GM18907 (cell line): ENCODE results near the gene VAC14.

Experiments used
- ATAC-seq: cut with Tn5 transposase; IDR thresholded peaks from one replicate; pipeline ENCODE4 v1.9.1; 2021; ENCODE audit warnings: mild to moderate bottlenecking, moderate library complexity; ENCODE audit not compliant: unreplicated experiment

VAC14 gene

DNA sequence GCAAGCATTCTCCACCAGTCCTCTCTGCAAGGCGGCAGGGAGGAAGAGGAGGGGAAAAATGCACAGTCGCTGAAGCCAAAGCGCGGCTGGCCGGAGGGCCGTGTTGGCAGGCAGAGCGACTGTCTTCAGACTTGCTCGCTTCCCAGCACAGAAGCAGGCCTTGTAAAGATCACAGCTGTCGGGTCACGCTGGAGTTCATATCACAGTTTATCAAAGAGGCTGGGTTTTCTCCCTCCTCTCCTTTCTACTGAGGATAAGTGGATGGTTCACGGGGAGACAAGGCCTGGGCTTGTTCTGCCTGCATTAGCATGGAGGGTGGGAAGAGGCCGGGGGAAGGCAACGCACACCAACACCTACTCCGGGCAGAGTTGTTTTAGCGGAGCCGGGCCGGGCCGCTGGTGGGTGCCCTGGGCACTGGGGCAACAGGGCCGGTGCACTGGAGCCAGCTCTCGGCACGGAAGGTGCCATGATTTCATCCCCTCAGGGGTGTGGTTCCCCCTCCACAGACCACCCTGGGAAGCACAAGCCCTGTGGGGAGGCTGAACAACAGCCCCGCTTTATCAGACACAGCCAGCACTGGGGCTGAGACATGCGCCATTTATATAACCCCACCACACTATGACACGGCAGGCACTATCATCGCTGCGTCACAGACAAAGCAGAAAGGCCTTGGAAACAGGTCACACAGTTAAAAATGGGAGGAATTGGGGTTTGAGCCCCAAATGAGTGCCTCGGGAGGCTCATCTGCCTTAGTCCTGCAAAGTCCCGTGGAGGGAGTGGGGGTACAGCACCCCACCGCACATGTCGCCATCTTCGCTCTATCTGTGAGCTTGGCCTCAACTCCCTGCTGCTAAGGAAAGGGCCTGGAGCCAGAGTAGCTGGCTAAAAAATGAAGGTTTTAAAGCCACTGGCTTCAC is 74.8 kb downstream of the VAC14 start:
- no peak for ATAC-seq

DNA sequence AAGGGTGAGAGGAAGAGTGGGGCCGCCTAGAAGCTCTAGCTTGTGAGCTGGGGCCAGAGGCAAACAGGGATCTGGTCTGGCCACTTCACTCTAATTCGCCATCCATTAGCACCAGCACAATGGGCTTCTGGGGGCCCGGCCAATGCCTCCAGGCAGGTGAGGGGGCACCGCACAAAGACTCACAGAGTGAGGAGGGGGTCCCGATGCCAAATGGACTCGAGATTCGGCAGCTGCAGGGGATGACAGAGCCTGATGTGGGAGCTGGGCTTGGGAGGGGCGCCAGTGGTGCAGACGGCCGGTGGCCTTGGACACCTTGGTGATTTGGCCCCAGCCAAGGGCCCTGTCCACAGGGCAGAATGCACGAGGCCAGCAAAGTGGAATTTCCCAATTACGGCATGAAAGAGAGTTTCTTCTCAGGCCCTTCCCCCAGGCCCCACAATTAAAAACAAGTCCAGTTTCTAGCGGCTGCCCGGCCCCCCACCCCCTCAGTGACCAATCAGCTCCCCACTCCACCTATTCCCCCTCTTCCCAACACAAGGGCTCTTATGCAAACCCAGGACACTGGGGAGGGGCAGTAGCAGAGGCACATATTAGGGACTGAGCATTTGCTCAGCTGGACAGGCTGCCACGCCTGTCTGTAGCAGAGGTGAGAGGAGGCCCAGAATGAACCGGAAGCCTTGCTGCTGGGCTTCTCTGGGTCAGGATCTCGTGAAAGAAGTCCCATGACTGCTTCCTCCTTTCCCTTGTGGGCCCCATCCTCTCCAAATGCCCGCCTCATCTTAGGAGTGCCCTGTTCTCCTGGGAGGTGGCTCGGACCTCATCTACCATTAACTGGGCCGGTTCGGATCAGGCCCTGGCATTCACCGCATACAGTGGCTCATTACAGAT is 75.7 kb downstream of the VAC14 start:
- no peak for ATAC-seq

DNA sequence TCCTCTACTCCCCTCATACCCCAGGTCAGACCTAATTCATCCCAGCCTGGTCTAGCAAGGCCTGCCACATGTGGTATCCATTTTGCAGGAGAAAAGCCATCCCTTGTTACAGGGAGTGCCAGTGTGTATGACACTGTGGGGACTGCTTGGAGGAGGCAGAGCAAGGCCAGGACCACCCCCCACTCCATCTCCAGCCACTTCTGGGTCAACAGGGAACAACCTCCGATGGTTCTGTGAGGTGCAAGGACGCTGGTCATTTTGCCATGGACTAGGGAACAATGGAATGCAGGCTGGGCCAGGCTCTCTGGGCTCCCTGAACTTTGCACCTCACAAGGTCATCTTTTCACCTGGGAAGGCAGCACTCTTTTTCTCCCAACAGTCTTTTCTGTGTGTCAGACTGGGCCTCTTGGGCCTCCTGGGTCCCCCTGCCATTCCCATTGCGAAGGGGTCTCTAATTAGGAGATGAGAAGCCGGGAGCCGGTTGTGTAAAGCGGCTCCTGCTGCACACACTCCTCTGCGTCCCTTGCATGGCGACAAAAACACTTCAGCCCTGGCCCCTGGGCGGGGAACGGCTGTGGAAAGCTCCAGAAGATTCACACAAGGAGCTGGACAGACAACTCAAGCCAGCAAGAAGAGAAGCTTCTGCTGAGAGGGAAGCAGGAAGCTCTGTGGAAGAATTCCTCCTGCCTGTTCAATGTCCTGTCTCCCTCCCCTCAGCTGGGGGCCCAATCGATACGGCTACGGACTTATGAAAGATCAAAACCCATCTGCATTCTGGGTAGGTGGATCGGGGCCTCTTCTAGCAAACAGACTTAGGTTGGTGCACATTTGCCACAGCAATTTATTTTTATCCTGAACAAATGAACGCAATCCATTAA is 76.6 kb downstream of the VAC14 start:
- ATAC-seq: no peak

DNA sequence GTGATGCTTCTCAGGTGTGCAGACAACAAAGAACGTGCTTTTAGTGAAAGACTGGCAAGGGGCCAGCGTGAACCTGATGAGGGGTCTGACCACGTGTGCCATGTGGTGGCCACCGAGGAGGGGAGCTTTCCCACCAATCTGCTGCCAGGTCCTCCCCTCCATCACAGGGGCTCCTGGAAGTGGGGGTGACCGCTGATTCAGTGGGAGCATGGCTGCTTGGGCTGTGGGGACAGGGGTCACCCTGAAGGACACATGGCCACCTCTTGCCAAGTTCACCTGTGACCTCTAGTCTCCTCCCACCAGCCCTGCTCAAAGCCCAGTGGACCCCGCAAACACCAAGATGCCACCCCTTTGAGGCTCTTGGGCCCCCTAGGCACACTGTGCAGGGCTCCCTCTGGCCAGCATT is 77.2 kb downstream of the VAC14 start:
- no peak for ATAC-seq

DNA sequence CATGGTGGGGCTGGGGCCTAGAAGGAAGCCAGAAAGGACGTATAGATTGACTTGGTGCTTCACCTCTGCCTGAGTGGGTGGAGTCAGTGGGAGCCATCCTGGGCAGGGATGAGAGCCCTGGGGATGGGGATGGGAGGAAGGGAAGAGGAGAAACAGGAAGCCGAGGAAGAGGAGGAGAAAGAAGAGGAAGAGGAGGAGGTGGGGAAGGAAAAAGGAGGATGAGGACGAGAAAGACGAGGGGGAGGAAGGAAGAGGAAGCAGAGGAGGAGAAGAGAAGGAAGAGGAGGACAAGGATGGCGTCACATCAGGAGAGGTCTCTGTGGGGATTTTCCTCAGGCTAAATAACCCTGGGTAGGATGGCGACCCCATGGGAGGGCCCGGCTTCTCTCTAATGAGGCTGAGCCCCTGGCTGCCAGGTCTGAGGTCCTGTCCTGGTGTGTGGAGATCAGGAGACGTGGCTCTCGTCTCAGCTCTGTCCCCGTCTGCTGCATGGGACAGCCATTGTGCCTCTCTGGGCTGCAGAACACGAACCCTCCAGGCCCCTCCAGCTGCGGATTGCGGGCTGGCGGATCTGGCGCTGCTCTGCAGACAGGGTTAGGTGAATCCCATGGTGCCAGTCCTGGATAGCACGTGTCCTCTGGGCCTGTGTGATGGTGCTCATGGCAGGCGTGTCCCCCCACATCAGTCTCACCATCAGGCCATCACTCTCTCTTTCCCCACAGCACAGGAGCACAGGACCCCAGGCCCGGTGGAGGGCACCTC is 79.6 kb downstream of the VAC14 start:
- no peak for ATAC-seq

DNA sequence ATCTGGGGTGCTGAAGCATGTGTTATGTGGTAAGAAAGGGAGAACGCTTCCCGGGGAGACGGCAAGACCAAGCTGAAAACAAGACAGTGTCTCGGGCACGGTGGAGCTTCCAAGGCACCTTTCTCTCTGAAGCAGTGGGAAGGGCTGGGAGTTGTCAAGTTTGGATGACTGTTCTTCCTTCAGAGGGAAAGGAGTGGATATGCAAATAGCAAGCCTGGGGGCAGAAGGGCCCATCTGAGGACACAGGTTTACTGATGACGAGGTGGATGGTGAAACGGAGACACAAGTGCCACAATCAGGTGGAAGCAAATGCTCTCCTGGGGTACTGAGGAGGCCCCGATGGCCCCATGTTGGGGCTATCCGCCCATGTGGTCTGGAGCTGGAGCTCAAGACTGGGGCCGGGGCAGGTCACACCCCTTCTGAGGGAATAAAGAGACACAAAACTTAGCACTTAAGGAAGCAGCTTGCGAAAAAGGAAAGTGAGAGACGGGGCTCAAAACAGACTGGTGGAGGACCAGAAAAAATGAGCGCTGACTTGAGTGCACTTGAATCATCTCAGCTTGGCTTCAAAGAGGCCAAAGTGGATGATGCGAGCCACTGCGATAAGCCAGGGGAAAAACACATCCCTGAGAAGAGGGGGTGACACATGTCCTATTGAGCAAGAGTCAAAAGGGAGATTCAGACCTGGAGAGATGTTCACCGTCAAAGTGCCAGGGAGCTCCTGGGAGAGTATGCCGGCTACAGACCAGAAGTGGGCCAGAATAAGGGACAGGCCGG is 80.3 kb downstream of the VAC14 start:
- ATAC-seq: no peak

DNA sequence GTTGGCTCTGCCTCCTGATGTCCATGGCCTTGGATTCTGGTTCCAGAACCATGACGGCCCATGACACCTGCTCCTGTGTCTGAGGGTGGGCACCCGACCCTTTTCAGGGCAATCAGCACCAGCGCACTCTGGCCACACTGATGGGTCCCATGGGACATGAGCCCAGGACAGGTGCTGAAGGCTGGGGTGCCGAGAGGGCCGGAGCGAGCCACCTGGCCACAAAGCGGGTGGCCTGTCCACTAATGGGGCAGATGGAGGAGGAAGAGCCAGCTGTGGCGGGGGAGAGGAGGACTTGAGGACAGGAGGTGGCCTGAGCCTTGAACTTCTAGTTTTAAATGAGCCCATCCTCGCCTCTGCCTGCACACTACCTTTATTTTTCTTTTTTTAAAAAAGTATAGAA is 83.9 kb downstream of the VAC14 start:
- ATAC-seq: no peak

DNA sequence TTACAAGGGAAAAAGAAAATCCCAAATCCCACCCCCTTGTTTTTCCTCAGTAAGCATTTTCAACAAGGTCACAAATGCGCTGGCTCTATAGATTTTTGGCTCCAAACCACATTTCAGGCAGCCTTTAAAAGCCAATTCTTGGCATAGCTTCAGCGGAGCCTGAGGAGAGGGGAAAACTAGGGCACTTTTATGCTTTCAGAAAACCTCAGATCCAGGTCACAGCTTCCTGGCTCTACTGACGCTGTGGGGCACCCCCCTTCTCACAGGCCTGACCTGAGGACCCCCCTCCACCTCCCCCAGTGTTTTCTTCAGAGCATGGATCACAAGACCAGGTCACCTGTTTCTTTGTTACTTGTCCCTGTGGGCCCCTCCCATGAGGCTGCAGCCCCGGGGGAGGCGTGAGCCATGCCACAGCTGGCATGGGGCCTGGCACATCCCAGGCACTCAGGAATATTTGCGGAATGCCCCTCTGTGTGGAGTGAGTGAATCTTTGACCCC is 85.0 kb downstream of the VAC14 start:
- no peak for ATAC-seq

DNA sequence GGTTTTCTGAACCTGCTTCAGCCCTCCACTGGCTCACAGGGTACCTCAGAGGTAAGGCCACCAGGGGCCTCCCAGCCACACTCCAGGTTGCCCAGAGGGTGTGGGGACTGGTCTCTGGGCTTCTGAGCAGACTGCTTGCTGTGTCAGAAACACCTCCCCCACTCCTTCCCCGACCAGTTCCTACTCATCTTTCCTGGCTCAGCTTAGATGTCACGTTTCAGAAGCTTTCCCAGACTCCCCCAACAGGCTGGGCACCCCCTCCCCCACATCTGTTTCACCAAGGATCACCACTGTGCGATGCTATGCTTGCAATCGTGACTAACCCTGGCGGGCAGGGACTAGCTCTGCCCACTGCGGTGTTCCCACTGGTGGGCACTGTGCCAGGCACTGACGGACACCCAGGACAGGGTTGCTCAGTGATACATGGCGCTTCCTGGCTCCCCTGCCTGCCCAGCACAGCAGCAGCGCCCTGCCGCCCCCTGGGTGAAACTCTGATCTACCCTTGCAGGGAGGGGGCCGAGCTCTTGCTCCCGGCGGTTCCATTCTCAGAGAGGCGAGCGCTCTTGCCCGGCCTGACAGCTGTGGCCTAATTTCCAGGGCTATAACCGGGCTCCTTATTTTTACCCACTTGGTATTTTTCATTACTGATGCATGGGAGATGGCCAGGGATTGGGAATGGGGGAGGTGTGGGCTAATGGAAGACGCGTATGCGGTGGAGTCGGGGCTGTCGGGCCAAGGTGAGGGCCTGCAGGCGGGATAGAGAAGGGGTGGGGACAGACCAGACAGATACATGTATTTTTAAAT is 85.7 kb downstream of the VAC14 start:
- no peak for ATAC-seq

DNA sequence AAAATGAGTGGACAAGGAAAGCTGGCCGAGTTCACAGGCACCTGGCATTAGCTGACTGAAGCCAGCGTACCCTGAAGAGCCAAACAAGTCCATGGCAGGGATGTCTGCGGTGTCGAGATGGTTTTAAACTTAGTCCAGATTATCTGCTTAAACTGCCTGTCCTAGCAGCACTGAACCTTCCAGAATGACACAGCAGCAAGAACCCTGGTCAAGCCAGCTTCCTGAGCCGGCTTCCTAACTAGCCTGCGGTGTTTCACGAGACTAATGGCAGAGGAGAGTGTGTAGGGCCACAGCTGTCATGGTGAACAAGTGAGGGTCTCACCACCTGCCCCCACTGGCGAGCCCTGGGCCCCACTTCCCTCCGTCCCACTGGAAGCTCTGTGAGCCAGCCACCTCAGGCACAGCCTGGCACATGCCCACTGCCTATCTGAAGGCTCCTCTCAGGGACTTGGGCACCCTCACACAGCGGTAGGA is 86.3 kb downstream of the VAC14 start:
- ATAC-seq: no peak

DNA sequence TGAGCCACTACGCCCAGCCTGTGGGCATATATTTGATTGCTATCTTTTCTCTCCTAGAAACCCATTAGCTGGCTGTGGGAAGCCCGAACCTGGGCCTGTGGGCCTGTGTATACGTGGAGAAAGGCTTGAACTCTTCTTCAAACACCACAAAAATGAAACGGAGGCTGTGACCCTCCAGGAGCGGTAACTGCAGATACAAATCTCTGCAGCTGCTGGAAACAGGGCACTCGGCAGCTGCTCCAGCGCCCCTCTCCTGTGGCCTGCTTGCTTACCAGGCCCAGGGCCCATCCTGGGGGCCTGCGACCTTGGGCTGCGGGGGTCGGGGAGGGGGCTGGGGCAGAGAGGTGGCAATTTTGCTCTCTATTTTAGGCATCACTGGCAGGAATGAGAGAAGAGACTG is 87.1 kb downstream of the VAC14 start:
- no peak for ATAC-seq

DNA sequence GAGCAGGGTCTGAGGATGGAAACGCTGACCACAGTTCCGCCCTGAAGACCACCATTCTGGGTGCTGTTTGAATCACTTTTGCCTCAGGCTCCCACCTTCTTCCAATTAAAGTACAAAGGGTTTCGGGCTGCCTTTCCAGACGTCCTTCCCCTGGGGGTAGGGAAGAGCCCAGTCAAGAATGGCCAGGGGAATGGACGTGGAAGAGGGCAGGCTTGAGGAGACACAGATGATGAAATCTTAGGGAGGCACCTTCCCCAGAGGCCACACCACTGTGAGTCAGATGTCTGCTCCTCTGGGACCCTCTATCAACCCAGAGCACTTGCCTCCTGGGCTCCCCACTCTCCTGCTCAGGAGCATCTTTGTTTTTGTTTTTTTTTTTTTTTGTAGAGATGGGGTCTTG is 87.6 kb downstream of the VAC14 start:
- no peak for ATAC-seq

DNA sequence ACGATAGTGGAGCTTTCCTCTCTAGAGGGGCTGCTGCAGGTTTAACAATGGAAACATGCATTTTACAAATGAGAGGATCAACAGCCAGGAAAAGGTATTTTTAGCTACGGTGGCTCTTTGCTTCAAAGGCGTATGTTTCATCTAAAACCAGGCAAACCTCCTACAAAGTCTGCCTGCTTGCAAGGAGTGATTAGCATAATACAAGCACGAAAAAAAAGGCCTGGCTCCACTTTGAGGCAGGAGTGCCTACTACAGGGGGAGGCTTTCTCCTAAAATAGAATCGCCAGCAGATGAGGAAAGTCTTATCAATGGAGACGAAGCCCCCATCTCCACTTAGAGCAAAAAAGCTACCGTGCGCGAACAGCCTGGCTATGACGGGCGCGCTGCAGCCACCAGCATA is 88.0 kb downstream of the VAC14 start:
- ATAC-seq: no peak

DNA sequence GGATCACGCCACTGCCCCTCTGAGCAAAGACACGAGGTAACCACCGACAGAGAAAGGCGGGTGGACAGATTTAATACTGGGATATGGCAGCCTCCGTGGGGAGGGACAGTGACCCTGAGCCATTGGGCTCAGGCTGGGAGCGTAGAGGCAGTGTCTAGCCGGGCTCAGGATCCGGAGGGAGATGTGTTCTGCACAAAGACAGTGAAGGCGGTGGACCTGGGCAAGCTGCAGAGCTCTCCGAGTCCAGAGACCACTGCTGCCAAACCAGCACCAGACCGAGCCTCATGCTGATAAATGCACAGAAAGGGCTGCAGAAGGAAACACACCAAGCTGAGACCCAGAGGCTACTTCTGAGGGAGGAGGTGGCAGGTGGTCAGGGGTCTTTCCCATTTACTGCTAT is 88.6 kb downstream of the VAC14 start:
- ATAC-seq: no peak

DNA sequence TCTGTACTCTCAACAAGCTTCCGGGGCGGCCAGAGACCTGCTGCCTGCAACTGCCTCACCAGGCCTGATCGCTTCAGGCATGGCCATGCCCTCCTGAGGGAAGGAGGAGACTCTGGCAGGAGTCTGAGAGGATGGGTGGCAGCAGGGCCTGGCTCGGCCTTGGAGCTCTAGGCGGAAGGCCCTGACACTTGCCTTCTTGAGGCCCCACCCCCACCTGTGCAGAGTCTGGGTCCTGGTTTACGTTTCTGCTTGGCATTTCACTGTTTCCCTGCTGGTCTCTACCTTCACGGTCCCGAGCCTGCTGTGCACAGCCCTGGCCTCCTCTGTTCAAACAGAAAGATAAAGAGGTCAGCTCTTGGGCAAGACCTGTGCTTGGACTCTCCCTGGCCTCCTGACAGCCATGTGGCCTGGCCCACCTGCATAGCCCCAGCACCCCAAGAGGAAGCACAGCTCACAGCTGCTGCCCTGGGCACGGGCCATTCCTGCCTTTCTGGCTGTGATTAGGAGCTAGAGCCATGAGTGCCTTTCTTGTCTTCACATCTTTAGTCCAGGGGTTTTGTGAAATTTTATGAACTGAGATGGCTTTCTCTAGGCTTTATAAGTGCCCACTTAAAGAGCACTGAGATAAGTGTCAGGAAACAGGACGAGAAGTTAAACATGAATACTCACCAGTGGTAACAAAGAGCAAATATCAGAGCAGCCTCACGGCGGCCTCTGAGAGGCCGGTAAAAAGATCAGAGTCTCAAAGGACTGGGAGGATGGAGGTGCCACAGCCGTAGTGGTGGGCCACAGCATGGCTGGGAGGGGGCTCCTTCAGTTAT is 89.5 kb downstream of the VAC14 start:
- no peak for ATAC-seq

DNA sequence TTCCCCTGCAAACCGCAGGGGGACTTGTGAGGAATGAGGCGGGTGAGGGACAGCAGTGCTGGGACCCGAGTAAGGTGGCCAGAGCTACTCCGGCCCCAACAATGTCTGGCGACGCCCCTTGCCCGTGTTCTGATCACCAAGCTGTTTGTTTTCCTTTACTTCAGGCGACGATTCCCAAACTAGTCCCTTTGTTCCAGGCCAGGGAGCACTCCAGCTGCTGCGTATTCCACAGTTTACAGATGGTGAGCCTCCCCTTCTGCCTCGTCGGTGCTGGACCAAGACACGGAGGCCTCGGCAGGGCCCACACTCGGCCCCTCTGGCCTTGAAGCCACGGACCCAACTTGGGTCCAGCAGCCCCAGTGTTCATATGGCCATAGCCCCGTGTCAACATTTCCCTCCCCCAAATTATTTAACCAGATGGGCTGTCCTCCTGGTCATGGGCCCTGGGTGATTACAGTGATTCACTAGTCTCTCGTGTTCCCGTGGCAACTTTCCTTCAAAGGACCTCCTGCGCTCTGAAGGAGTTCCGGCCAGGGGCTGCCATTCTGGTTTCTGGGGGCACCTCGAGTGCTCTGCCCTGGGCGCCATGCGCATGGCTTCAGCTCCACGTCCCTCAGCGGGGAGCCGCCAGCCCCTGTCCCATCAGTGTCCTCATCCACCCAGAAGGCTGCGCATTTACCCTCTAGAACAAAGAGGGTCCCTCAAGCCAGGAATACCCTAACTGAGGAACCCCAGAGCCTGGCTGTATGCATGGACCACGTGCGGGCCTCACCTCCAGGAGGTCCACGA is 90.3 kb downstream of the VAC14 start:
- ATAC-seq: no peak

DNA sequence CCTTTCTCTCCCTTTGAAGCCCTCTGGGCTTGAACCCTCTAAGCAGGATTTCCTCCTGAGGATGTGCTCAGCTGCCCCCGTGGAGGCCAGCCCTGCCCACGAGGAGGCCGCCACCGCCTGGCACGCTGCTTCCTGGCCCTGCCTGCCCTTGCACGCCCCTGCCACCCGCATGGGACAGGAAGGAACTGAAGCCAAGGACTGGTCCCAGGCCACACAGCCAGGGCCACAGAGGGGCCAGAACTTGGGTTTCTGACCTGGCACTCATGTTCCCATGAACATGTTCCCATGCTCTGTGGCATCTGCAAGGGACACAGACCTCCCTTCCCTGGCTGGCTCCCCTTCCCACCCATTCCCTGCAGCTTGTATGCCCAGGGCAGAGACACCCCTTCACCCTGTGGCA is 91.0 kb downstream of the VAC14 start:
- ATAC-seq: no peak
